Nephron (organoid): ENCODE measurements around the gene PHRF1.
A peak's percentile ranks its signal among the peaks of the same experiment; 100 is the strongest.

Experiments
- H3K27ac Mint-ChIP-seq, 3 experiments: 2 replicates each; pipeline ENCODE4 v1.8.0; 2020; ENCODE audit warnings: mixed read lengths in 3 of 3, mild to moderate bottlenecking in 2 of 3, moderate library complexity in 1 of 3
- H3K27me3 Mint-ChIP-seq: 2 replicates; pipeline ENCODE4 v1.8.0; 2021; ENCODE audit warnings: low read depth, mild to moderate bottlenecking, moderate library complexity, mixed read lengths
- H3K36me3 Mint-ChIP-seq: 2 replicates; pipeline ENCODE4 v1.8.0; 2020; ENCODE audit warnings: low read depth, mixed read lengths
- H3K4me1 Mint-ChIP-seq: 2 replicates; pipeline ENCODE4 v1.8.0; 2020; ENCODE audit warnings: mixed read lengths
- H3K4me3 Mint-ChIP-seq, 3 experiments: 2 replicates each; pipeline ENCODE4 v1.8.0; 2020; ENCODE audit warnings: mild to moderate bottlenecking in 3 of 3, mixed read lengths in 3 of 3, moderate library complexity in 2 of 3
- H3K9me3 Mint-ChIP-seq: 2 replicates; pipeline ENCODE4 v1.8.0; 2020; ENCODE audit warnings: mixed read lengths
- CTCF ChIP-seq, 3 experiments: fragments of 200-600 bp; sonication (generic); IDR thresholded peaks; one replicate each; pipeline ENCODE4 v1.5.0; 2021; ENCODE audit warnings: antibody characterized with exemption in 3 of 3; ENCODE audit not compliant: unreplicated experiment in 3 of 3

The PHRF1 gene

GRCh38 chr11:581342-581741 is 5.1 kb downstream of the PHRF1 start:
- peaks cover 19% of the 10 kb centered on the region for H3K36me3 Mint-ChIP-seq
- peaks cover under 1% of the 10 kb centered on the region for H3K27me3 Mint-ChIP-seq
- peaks cover 18% of the 10 kb centered on the region for H3K4me1 Mint-ChIP-seq
- no peaks in the 10 kb centered on the region for H3K9me3 Mint-ChIP-seq
- TF ChIP-seq CTCF (IDR thresholded peaks at IDR 0.05; ENCODE audit: unreplicated experiment in 3 of 3) = no peak
- H3K27ac Mint-ChIP-seq = no peak overlapping the region
- peak overlapping the region; percentile 38 to 72 (median 66) for H3K4me3 Mint-ChIP-seq

- no peak overlapping the region for H3K27ac Mint-ChIP-seq
- no peak overlapping the region for H3K4me3 Mint-ChIP-seq
- H3K36me3 Mint-ChIP-seq = peaks cover 21% of the 10 kb centered on the region
- TF ChIP-seq CTCF (IDR thresholded peaks at IDR 0.05; ENCODE audit: unreplicated experiment in 3 of 3) = no peak
- peaks cover 18% of the 10 kb centered on the region for H3K4me1 Mint-ChIP-seq
- no peaks in the 10 kb centered on the region for H3K9me3 Mint-ChIP-seq
- H3K27me3 Mint-ChIP-seq = no peaks in the 10 kb centered on the region
These were observed 5.5 kb downstream of the PHRF1 start for GRCh38 chr11:581752-582151.

GRCh38 chr11:584287-584686 is 8.0 kb downstream of the PHRF1 start:
- H3K27ac Mint-ChIP-seq = no peak overlapping the region
- peaks cover 39% of the 10 kb centered on the region for H3K36me3 Mint-ChIP-seq
- H3K4me3 Mint-ChIP-seq = no peak overlapping the region
- no peaks in the 10 kb centered on the region for H3K9me3 Mint-ChIP-seq
- no peaks in the 10 kb centered on the region for H3K27me3 Mint-ChIP-seq
- no peak for TF ChIP-seq CTCF (IDR thresholded peaks at IDR 0.05; ENCODE audit: unreplicated experiment in 3 of 3)
- H3K4me1 Mint-ChIP-seq = peaks cover 11% of the 10 kb centered on the region

- peaks cover 53% of the 10 kb centered on the region for H3K36me3 Mint-ChIP-seq
- H3K4me1 Mint-ChIP-seq = peaks cover 3% of the 10 kb centered on the region
- no peaks in the 10 kb centered on the region for H3K9me3 Mint-ChIP-seq
- no peaks in the 10 kb centered on the region for H3K27me3 Mint-ChIP-seq
- TF ChIP-seq CTCF (IDR thresholded peaks at IDR 0.05; ENCODE audit: unreplicated experiment in 3 of 3) = no peak
- H3K4me3 Mint-ChIP-seq = no peak overlapping the region
- no peak overlapping the region for H3K27ac Mint-ChIP-seq
These were observed 10.4 kb downstream of the PHRF1 start for GRCh38 chr11:586376-587316.

- no peaks in the 10 kb centered on the region for H3K4me1 Mint-ChIP-seq
These were observed 11.3 kb downstream of the PHRF1 start for GRCh38 chr11:587546-587945.

More at GRCh38 chr11:587546-587945, 11.3 kb downstream of the PHRF1 start:
- Mint-ChIP-seq H3K27me3 (no peaks in the 10 kb centered on the region), H3K4me3 (no peak overlapping the region), H3K9me3 (no peaks in the 10 kb centered on the region), H3K27ac (no peak overlapping the region), H3K36me3 (peaks cover 54% of the 10 kb centered on the region)
- no peak for TF ChIP-seq CTCF (IDR thresholded peaks at IDR 0.05; ENCODE audit: unreplicated experiment in 3 of 3)
